A549 (cell line): ENCODE data around the gene C1QL1. TPM values are rescaled to one million over a fixed set of nuclear protein-coding genes. Genes with fewer than 3 reads are reported as not detected.

Source experiments
- ATAC-seq, 2 experiments: fragments of 200-7000 bp in 1 of 2; fragments of >200 bp in 1 of 2; cut with Nextera tagmentation in 1 of 2; cut with Tn5 transposase in 1 of 2; 3 replicates each; pipeline versions ENCODE4 v1.8.0 to v1.9.1; 2018 to 2020; ENCODE audit warnings: mild to moderate bottlenecking in 1 of 2, moderate library complexity in 1 of 2
- CTCF ChIA-PET: fragments of 300-600 bp; sonication (Branson Sonifier 250); formaldehyde crosslinking; extraction: SDS; loops from one replicate; lab custom pipeline; 2021; ENCODE audit warnings: antibody characterized with exemption, inconsistent platforms; lab: Yijun Ruan, JAX
- POLR2A ChIA-PET: fragments of 350-600 bp; formaldehyde crosslinking; extraction: SDS; loops from one replicate; lab custom pipeline; 2021; ENCODE audit warnings: antibody characterized with exemption, inconsistent platforms; lab: Yijun Ruan, JAX
- DNase-seq, 2 experiments: peaks; one replicate each; pipeline versions ENCODE4 v3.0.0 to v3.0.0-alpha.2; 2011 to 2016; ENCODE audit warnings: low read depth in 1 of 2, low spot score in 1 of 2
- FAIRE-seq: peaks from 2 replicates; lab custom pipeline; 2011; peaks lifted over from hg19 to GRCh38; lab: Jason Lieb, UNC
- H3K27ac ChIP-seq, 2 experiments: fragments of >200 bp; sonication (Bioruptor Twin); formaldehyde crosslinking; 3 replicates each; pipeline ENCODE4 v1.5.1; 2016 to 2017
- H3K4me1 ChIP-seq: fragments of >200 bp; sonication (Bioruptor Twin); formaldehyde crosslinking; 3 replicates; pipeline ENCODE4 v1.6.1; 2016
- H3K4me2 ChIP-seq: fragments of >200 bp; sonication (Bioruptor Twin); formaldehyde crosslinking; 3 replicates; pipeline ENCODE4 v1.6.1; 2016
- H3K4me3 ChIP-seq: fragments of >200 bp; sonication (Bioruptor Twin); formaldehyde crosslinking; 3 replicates; pipeline ENCODE4 v1.5.1; 2016
- H3K9me3 ChIP-seq: fragments of >200 bp; sonication (Bioruptor Twin); formaldehyde crosslinking; 3 replicates; pipeline ENCODE4 v1.6.1; 2016
- BHLHE40 ChIP-seq: IDR thresholded peaks from 2 replicates; pipeline ENCODE4 v1.6.1; 2012; ENCODE audit warnings: low read depth, low read length, inconsistent platforms
- CBX2 ChIP-seq: fragments of 200-600 bp; sonication (generic); IDR thresholded peaks from 2 replicates; pipeline ENCODE4 v1.6.1; 2016; ENCODE audit warnings: low read depth, mild to moderate bottlenecking, borderline replicate concordance
- CBX8 ChIP-seq: fragments of 200-600 bp; sonication (generic); IDR thresholded peaks from 2 replicates; pipeline ENCODE4 v1.6.1; 2016
- CEBPB ChIP-seq, 2 experiments: fragments of >200 bp in 1 of 2; sonication (Bioruptor Twin) in 1 of 2; formaldehyde crosslinking in 1 of 2; IDR thresholded peaks; 2 replicates each; pipeline ENCODE4 v1.6.1; 2012 to 2016
- CHD4 ChIP-seq: fragments of 200-600 bp; sonication (generic); IDR thresholded peaks from 2 replicates; pipeline ENCODE4 v1.6.1; 2016; ENCODE audit warnings: antibody characterized with exemption, mild to moderate bottlenecking, borderline replicate concordance
- EHF ChIP-seq: fragments of 250-450 bp; sonication (Bioruptor Pico); IDR thresholded peaks from 2 replicates; pipeline ENCODE4 v1.5.0; 2020; ENCODE audit warnings: mild to moderate bottlenecking
- EHMT2 ChIP-seq: fragments of 200-600 bp; sonication (generic); IDR thresholded peaks from 2 replicates; pipeline ENCODE4 v1.6.1; 2016; ENCODE audit warnings: antibody characterized with exemption, low read depth, mild to moderate bottlenecking, moderate library complexity
- EP300 ChIP-seq, 2 experiments: fragments of >200 bp; sonication (Bioruptor Twin); formaldehyde crosslinking; IDR thresholded peaks; 2 replicates in 1 of 2; 3 replicates in 1 of 2; pipeline ENCODE4 v1.6.1; 2016 to 2017
- ESRRA ChIP-seq: fragments of 150-350 bp; IDR thresholded peaks from 2 replicates; pipeline ENCODE4 v1.6.1; 2014; ENCODE audit warnings: mild to moderate bottlenecking, low read length, borderline replicate concordance
- FOSL2 ChIP-seq, 2 experiments: fragments of 450-650 bp in 1 of 2; fragments of >200 bp in 1 of 2; sonication (Bioruptor Twin) in 1 of 2; formaldehyde crosslinking; IDR thresholded peaks; 2 replicates each; pipeline versions ENCODE4 v1.5.0 to v1.6.1; 2016 to 2020; ENCODE audit warnings: mild to moderate bottlenecking in 1 of 2, moderate library complexity in 1 of 2
- FOXS1 ChIP-seq: fragments of 250-450 bp; sonication (Bioruptor Pico); IDR thresholded peaks from 2 replicates; pipeline ENCODE4 v1.5.0; 2020; ENCODE audit warnings: mild to moderate bottlenecking, moderate library complexity
- GATA3 ChIP-seq: IDR thresholded peaks from 2 replicates; pipeline ENCODE4 v1.6.1; 2012; ENCODE audit warnings: borderline replicate concordance
- HDAC2 ChIP-seq: fragments of 200-600 bp; sonication (generic); IDR thresholded peaks from 2 replicates; pipeline ENCODE4 v1.6.1; 2016
- HEYL ChIP-seq: fragments of 250-450 bp; sonication (Bioruptor Pico); IDR thresholded peaks from 2 replicates; pipeline ENCODE4 v1.8.0; 2021; ENCODE audit warnings: mild to moderate bottlenecking, moderate library complexity
- JUN ChIP-seq, 2 experiments: fragments of >200 bp; sonication (Bioruptor Twin); formaldehyde crosslinking; IDR thresholded peaks; 2 replicates in 1 of 2; 3 replicates in 1 of 2; pipeline ENCODE4 v1.6.1; 2016 to 2017
- KDM1A ChIP-seq: fragments of 200-600 bp; sonication (generic); IDR thresholded peaks from 2 replicates; pipeline ENCODE4 v1.6.1; 2016; ENCODE audit warnings: low read depth, mild to moderate bottlenecking
- KDM5A ChIP-seq: fragments of 200-600 bp; sonication (generic); IDR thresholded peaks from 2 replicates; pipeline ENCODE4 v1.6.1; 2016; ENCODE audit warnings: antibody characterized with exemption, mild to moderate bottlenecking
- MYC ChIP-seq: IDR thresholded peaks from 2 replicates; pipeline ENCODE4 v1.6.1; 2012; ENCODE audit warnings: mild to moderate bottlenecking, inconsistent platforms, low read length, improper control_type of control experiment, borderline replicate concordance
- NFE2L2 ChIP-seq: fragments of 150-350 bp; conservative IDR thresholded peaks from 2 replicates; pipeline ENCODE4 v1.6.1; 2014; ENCODE audit warnings: low read length
- NR3C1 ChIP-seq: fragments of >200 bp; sonication (Bioruptor Twin); formaldehyde crosslinking; IDR thresholded peaks from 3 replicates; pipeline ENCODE4 v1.6.1; 2017
- POLR2AphosphoS2 ChIP-seq: conservative IDR thresholded peaks from 2 replicates; pipeline ENCODE4 v1.6.1; 2012; ENCODE audit warnings: low read length, improper control_type of control experiment, inconsistent platforms
- RAD21 ChIP-seq, 2 experiments: fragments of >200 bp in 1 of 2; sonication (Bioruptor Twin) in 1 of 2; formaldehyde crosslinking in 1 of 2; IDR thresholded peaks in 1 of 2; conservative IDR thresholded peaks in 1 of 2; 2 replicates in 1 of 2; 3 replicates in 1 of 2; pipeline ENCODE4 v1.6.1; 2012 to 2018; ENCODE audit warnings: inconsistent platforms in 1 of 2
- RARB ChIP-seq: fragments of 250-450 bp; sonication (Bioruptor Pico); IDR thresholded peaks from 2 replicates; pipeline ENCODE4 v1.8.0; 2021; ENCODE audit warnings: mild to moderate bottlenecking, moderate library complexity
- RFX5 ChIP-seq: fragments of 450-650 bp; IDR thresholded peaks from 2 replicates; pipeline ENCODE4 v1.7.1; 2014; ENCODE audit warnings: antibody characterized with exemption, mild to moderate bottlenecking, moderate library complexity
- RNF2 ChIP-seq: fragments of 200-600 bp; sonication (generic); IDR thresholded peaks from 2 replicates; pipeline ENCODE4 v1.6.1; 2016; ENCODE audit warnings: low read depth, mild to moderate bottlenecking, antibody characterized with exemption, moderate library complexity, borderline replicate concordance
- TFCP2L1 ChIP-seq: fragments of 250-450 bp; sonication (Bioruptor Pico); IDR thresholded peaks from 2 replicates; pipeline ENCODE4 v1.5.0; 2021; ENCODE audit warnings: mild to moderate bottlenecking
- ZFP36 ChIP-seq: fragments of 450-650 bp; IDR thresholded peaks from 2 replicates; pipeline ENCODE4 v1.6.1; 2014; ENCODE audit warnings: borderline replicate concordance; ENCODE audit not compliant: partially characterized antibody
- ZSCAN20 ChIP-seq: fragments of 250-450 bp; sonication (Bioruptor Pico); IDR thresholded peaks from 2 replicates; pipeline ENCODE4 v1.8.0; 2022; ENCODE audit warnings: mild to moderate bottlenecking, moderate library complexity
- WGBS: methylation state at CpG from one replicate; pipeline ENCODE4 v1.1.6; 2017; ENCODE audit errors: missing lambda C conversion rate; 5-methylcytosine and 5-hydroxymethylcytosine counted together
- polyA plus RNA-seq, 4 experiments: library from polyadenylated mRNA; depleted of rRNA in 3 of 4; stranded (reverse); fragments of >200 nt; fragmentation: RNase III in 1 of 4; extraction: RNeasy Plus Mini Kit Qiagen cat#74134 plus additional on column Dnase treatment in 1 of 4; gene quantifications; 2 replicates in 3 of 4; 3 replicates in 1 of 4; pipeline ENCODE4 v1.2.3, GENCODE V29; 2011 to 2017
- TF ChIP-seq, protein P1 (sequence below): IDR thresholded peaks from 2 replicates; pipeline ENCODE4 v1.6.1; 2012; ENCODE audit warnings: low read depth, borderline replicate concordance
- TF ChIP-seq, protein P2 (sequence below): fragments of 250-450 bp; sonication (Bioruptor Pico); IDR thresholded peaks from 2 replicates; pipeline ENCODE4 v1.5.0; 2020; ENCODE audit warnings: low read depth, mild to moderate bottlenecking, moderate library complexity
- TF ChIP-seq, protein P3 (sequence below): IDR thresholded peaks from 2 replicates; pipeline ENCODE4 v1.6.1; 2012
- TF ChIP-seq, protein P4 (sequence below): fragments of 150-350 bp; IDR thresholded peaks from 2 replicates; pipeline ENCODE4 v1.6.1; 2014; ENCODE audit warnings: low read depth, mild to moderate bottlenecking, low read length
- TF ChIP-seq, protein P5 (sequence below): IDR thresholded peaks from 2 replicates; pipeline ENCODE4 v1.6.1; 2012
- TF ChIP-seq, protein P6 (sequence below): fragments of >200 bp; sonication (Bioruptor Twin); formaldehyde crosslinking; IDR thresholded peaks from 3 replicates; pipeline ENCODE4 v1.6.1; 2016

The C1QL1 gene
- polyA plus RNA-seq, 2 of the 4 experiments (the other 2 are of a cell fraction): 2.6 to 8.5 TPM

DNA sequence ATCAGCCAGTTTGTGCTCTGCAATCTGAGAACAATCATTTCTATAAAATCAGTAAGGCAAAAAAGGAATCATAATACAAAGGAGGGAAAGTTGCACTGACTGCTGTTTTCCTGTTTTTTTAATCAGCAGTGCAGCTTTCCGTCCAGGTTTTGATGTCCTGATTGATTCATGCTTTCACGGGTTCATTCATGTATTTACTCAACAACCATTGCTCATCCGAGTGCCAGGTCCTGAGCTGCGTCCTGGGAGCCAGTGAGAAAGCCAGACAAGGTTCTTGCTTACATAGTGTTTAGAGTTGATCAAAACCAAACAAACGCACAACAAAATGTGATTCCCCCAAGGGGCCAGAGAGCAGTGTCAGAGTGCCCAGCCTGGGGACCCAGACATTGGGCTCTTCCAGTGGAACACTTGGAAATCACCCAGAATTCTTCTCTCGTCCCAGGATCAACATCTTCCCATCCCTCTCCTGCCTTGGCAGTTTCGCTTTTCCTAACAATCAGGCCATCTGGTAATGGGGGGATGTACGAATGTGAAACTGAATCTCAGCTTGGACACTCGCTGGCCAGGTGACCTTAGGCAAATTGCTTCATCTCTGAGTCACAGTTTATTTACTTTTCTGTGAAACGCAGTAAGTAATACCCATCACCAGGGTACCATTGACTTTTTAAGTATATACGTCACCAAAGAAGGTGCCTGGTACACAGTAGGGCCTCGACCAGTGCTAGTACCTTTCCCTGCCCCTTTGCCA, 13.3 kb upstream of the C1QL1 start:
- FAIRE-seq (peak; percentile 99), DNase-seq (peak; percentile 84 to 88), ATAC-seq (peak; percentile 77 to 78)
- ChIA-PET CTCF (interaction anchor here (0.8 to 8.9 kb wide), 9 partner anchors 11 to 149 kb away, joined by 3 to 112 read pairs (median 4); no protein-coding TSS in a partner anchor), POLR2A (interaction anchor here (1.0 to 2.4 kb wide), 6 partner anchors 10 to 82 kb away, joined by 3 to 15 read pairs (median 3); partner anchors contain the start of genes C1QL1 and EFTUD2)
- Histone ChIP-seq H3K27ac (peak overlapping the region; percentile 82 to 87), H3K9me3 (no peaks in the 10 kb centered on the region), H3K4me2 (peak overlapping the region; percentile 85), H3K4me1 (peaks cover 40% of the 10 kb centered on the region), H3K4me3 (peak overlapping the region; percentile 32)
- under 1% methylated on average over 12 of the region's 12 CpGs for WGBS
- TF ChIP-seq FOSL2 (IDR thresholded peaks at IDR 0.05): peak; percentile 96
- TF ChIP-seq FOSL2 (CRISPR knock-in tag; IDR thresholded peaks at IDR 0.05): peak; percentile 97
- no peak for TF ChIP-seq RNF2
- TF ChIP-seq, protein P1, sequence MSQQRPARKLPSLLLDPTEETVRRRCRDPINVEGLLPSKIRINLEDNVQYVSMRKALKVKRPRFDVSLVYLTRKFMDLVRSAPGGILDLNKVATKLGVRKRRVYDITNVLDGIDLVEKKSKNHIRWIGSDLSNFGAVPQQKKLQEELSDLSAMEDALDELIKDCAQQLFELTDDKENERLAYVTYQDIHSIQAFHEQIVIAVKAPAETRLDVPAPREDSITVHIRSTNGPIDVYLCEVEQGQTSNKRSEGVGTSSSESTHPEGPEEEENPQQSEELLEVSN: no peak
- peak; percentile 95 to 98 for TF ChIP-seq CEBPB (IDR thresholded peaks at IDR 0.05)
- TF ChIP-seq EHF: no peak
- no peak for TF ChIP-seq ZFP36
- no peak for TF ChIP-seq ZSCAN20 (CRISPR knock-in tag)
- TF ChIP-seq MYC: no peak
- no peak for TF ChIP-seq CBX2
- no peak for TF ChIP-seq TFCP2L1 (CRISPR knock-in tag)
- no peak for TF ChIP-seq HDAC2
- peak; percentile 33 to 44; a peak in 1 of 5 replicates for TF ChIP-seq EP300 (IDR thresholded peaks at IDR 0.05)
- no peak for TF ChIP-seq ESRRA
- no peak for TF ChIP-seq CBX8
- TF ChIP-seq, protein P2, sequence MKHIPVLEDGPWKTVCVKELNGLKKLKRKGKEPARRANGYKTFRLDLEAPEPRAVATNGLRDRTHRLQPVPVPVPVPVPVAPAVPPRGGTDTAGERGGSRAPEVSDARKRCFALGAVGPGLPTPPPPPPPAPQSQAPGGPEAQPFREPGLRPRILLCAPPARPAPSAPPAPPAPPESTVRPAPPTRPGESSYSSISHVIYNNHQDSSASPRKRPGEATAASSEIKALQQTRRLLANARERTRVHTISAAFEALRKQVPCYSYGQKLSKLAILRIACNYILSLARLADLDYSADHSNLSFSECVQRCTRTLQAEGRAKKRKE (CRISPR knock-in tag): no peak
- no peak; a peak in 1 of 5 replicates for TF ChIP-seq RAD21 (conservative IDR thresholded peaks at IDR 0.05 in 1 of 2, IDR thresholded peaks at IDR 0.05 in 1 of 2)
- TF ChIP-seq JUN (IDR thresholded peaks at IDR 0.05): peak; percentile 59 to 77; a peak in 3 of 5 replicates
- TF ChIP-seq, protein P3, sequence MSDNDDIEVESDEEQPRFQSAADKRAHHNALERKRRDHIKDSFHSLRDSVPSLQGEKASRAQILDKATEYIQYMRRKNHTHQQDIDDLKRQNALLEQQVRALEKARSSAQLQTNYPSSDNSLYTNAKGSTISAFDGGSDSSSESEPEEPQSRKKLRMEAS: peak; percentile 60; the same call in 1 of the 2 replicates
- no peak for TF ChIP-seq NFE2L2
- TF ChIP-seq POLR2AphosphoS2: no peak
- no peak for TF ChIP-seq RFX5
- no peak for TF ChIP-seq CHD4
- TF ChIP-seq, protein P4, sequence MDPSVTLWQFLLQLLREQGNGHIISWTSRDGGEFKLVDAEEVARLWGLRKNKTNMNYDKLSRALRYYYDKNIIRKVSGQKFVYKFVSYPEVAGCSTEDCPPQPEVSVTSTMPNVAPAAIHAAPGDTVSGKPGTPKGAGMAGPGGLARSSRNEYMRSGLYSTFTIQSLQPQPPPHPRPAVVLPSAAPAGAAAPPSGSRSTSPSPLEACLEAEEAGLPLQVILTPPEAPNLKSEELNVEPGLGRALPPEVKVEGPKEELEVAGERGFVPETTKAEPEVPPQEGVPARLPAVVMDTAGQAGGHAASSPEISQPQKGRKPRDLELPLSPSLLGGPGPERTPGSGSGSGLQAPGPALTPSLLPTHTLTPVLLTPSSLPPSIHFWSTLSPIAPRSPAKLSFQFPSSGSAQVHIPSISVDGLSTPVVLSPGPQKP: no peak
- TF ChIP-seq, protein P5, sequence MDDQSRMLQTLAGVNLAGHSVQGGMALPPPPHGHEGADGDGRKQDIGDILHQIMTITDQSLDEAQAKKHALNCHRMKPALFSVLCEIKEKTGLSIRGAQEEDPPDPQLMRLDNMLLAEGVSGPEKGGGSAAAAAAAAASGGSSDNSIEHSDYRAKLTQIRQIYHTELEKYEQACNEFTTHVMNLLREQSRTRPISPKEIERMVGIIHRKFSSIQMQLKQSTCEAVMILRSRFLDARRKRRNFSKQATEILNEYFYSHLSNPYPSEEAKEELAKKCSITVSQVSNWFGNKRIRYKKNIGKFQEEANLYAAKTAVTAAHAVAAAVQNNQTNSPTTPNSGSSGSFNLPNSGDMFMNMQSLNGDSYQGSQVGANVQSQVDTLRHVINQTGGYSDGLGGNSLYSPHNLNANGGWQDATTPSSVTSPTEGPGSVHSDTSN: no peak; the same call in 1 of the 2 replicates
- no peak for TF ChIP-seq KDM1A
- peak; percentile 77 for TF ChIP-seq GATA3
- no peak for TF ChIP-seq KDM5A
- no peak for TF ChIP-seq HEYL (CRISPR knock-in tag)
- no peak for TF ChIP-seq EHMT2
- TF ChIP-seq, protein P6, sequence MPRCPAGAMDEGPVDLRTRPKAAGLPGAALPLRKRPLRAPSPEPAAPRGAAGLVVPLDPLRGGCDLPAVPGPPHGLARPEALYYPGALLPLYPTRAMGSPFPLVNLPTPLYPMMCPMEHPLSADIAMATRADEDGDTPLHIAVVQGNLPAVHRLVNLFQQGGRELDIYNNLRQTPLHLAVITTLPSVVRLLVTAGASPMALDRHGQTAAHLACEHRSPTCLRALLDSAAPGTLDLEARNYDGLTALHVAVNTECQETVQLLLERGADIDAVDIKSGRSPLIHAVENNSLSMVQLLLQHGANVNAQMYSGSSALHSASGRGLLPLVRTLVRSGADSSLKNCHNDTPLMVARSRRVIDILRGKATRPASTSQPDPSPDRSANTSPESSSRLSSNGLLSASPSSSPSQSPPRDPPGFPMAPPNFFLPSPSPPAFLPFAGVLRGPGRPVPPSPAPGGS: peak; percentile 69; the same call in 1 of the 3 replicates
- no peak for TF ChIP-seq NR3C1
- no peak for TF ChIP-seq FOXS1
- TF ChIP-seq RARB (CRISPR knock-in tag): 0 out of 2 replicates have a peak, but pooled peaks have one; percentile 43
- TF ChIP-seq BHLHE40: no peak
